GM12878 (cell line): Measurements from ENCODE around the gene C1orf115. TPM values are rescaled to one million over a fixed set of nuclear protein-coding genes. Genes with fewer than 3 reads are reported as not detected.

Experiments
- CEBPZ ChIP-seq: fragments of 150-350 bp; IDR thresholded peaks from 2 replicates; pipeline ENCODE4 v1.6.1; 2016; ENCODE audit warnings: low read depth, low read length
- CREM ChIP-seq: IDR thresholded peaks from 2 replicates; pipeline ENCODE4 v1.6.1; 2014; ENCODE audit warnings: antibody characterized with exemption, low read depth
- CUX1 ChIP-seq: IDR thresholded peaks from 2 replicates; pipeline ENCODE4 v1.6.1; 2012; ENCODE audit warnings: improper control_type of control experiment, low read depth, low read length; ENCODE audit not compliant: insufficient replicate concordance
- ETV6 ChIP-seq, 2 experiments: fragments of 450-650 bp in 1 of 2; IDR thresholded peaks in 1 of 2; conservative IDR thresholded peaks in 1 of 2; 2 replicates each; pipeline ENCODE4 v1.6.1; 2014; ENCODE audit warnings: antibody characterized with exemption in 1 of 2, borderline replicate concordance in 1 of 2, low read depth in 1 of 2, mild to moderate bottlenecking in 1 of 2, moderate library complexity in 1 of 2
- HDAC6 ChIP-seq: fragments of 200-600 bp; sonication (generic); IDR thresholded peaks from one replicate; pipeline ENCODE4 v1.8.0; 2017; ENCODE audit warnings: antibody characterized with exemption; ENCODE audit not compliant: unreplicated experiment
- IKZF2 ChIP-seq, 2 experiments: fragments of 450-650 bp; IDR thresholded peaks; 2 replicates each; pipeline ENCODE4 v1.6.1; 2017; ENCODE audit warnings: mild to moderate bottlenecking in 2 of 2, moderate library complexity in 2 of 2
- KAT2A ChIP-seq: conservative IDR thresholded peaks from 2 replicates; pipeline ENCODE4 v1.6.1; 2011; ENCODE audit warnings: low read depth, low read length; ENCODE audit not compliant: control insufficient read depth
- MEF2A ChIP-seq: IDR thresholded peaks from 2 replicates; pipeline ENCODE4 v1.6.1; 2011; ENCODE audit warnings: low read depth, mild to moderate bottlenecking, low read length, moderate library complexity; ENCODE audit not compliant: insufficient read depth
- MEF2B ChIP-seq: fragments of 450-650 bp; IDR thresholded peaks from 2 replicates; pipeline ENCODE4 v1.6.1; 2018; ENCODE audit warnings: mild to moderate bottlenecking, moderate library complexity; ENCODE audit not compliant: partially characterized antibody, poor library complexity, severe bottlenecking
- NKRF ChIP-seq: fragments of 450-650 bp; conservative IDR thresholded peaks from 2 replicates; pipeline ENCODE4 v1.6.1; 2017; ENCODE audit warnings: mild to moderate bottlenecking, moderate library complexity
- NR2C1 ChIP-seq: fragments of 450-650 bp; IDR thresholded peaks from 2 replicates; pipeline ENCODE4 v1.6.1; 2017; ENCODE audit warnings: antibody characterized with exemption, mild to moderate bottlenecking, moderate library complexity
- POLR2AphosphoS2 ChIP-seq: IDR thresholded peaks from 2 replicates; pipeline ENCODE4 v1.6.1; 2011; ENCODE audit warnings: low read depth, mild to moderate bottlenecking, low read length, improper control_type of control experiment, moderate library complexity
- RAD51 ChIP-seq: fragments of 450-650 bp; IDR thresholded peaks from 2 replicates; pipeline ENCODE4 v1.6.1; 2016; ENCODE audit warnings: moderate library complexity, mild to moderate bottlenecking, inconsistent platforms
- SP1 ChIP-seq: IDR thresholded peaks from one replicate; pipeline ENCODE4 v1.6.1; 2011; ENCODE audit warnings: low read depth, low read length
- TAF1 ChIP-seq: IDR thresholded peaks from 2 replicates; pipeline ENCODE4 v1.6.1; 2011; ENCODE audit warnings: mild to moderate bottlenecking, low read depth, low read length, borderline replicate concordance
- TCF3 ChIP-seq: IDR thresholded peaks from 2 replicates; pipeline ENCODE4 v1.6.1; 2012; ENCODE audit warnings: low read depth, mild to moderate bottlenecking, low read length, borderline replicate concordance; ENCODE audit not compliant: insufficient read depth
- USF1 ChIP-seq: IDR thresholded peaks from 2 replicates; pipeline ENCODE4 v1.6.1; 2011; ENCODE audit warnings: borderline replicate concordance, low read depth, mild to moderate bottlenecking, moderate library complexity, mixed read lengths, low read length; ENCODE audit not compliant: insufficient read depth; ENCODE audit errors: extremely low read length
- polyA plus RNA-seq, 11 experiments: library from polyadenylated mRNA; depleted of rRNA in 4 of 11; unstranded in 6 of 11; stranded (reverse) in 5 of 11; fragments of >200 nt; fragmentation: Nextera tagmentation in 4 of 11; fragmentation: Illumina TruSeq in 1 of 11; extraction: Ambion mirVana in 4 of 11; extraction: Trizol in 1 of 11; gene quantifications; 1 replicate in 1 of 11; 2 replicates in 10 of 11; pipeline versions ENCODE4 v1.2.1 to v1.2.3, GENCODE V29; 2011 to 2016; ENCODE audit warnings: inconsistent platforms in 2 of 11, missing spikeins in 2 of 11, low read depth in 1 of 11
- total RNA-seq, 4 experiments: library from RNA; depleted of rRNA in 3 of 4; stranded (reverse); fragments of >200 nt in 3 of 4; fragmentation: Illumina TruSeq in 1 of 4; extraction: Trizol in 1 of 4; gene quantifications; 2 replicates each; pipeline versions ENCODE4 v1.2.1 to v1.2.3, GENCODE V29; 2013 to 2021

C1orf115 gene
- total and polyA plus RNA-seq, 10 of the 15 experiments (the other 5 are each of a cell fraction or from before 2014, with no cell fraction given), result 0.52 to 5.0 (median 4.1) TPM

GRCh38 chr1:220711056-220711809, 21.1 kb downstream of the C1orf115 start (continued):
- TF ChIP-seq TCF3 (no peak), ETV6 (conservative IDR thresholded peaks at IDR 0.05 in 1 of 2, IDR thresholded peaks at IDR 0.05 in 1 of 2; ENCODE audit: borderline replicate concordance in 1 of 2, low read depth in 1 of 2) (no peak), RAD51 (no peak), IKZF2 (IDR thresholded peaks at IDR 0.05) (peak; percentile 68 to 70; a peak in 3 of 4 replicates), MEF2B (no peak), KAT2A (no peak), MEF2A (no peak), SP1 (no peak), USF1 (no peak), CREM (0 out of 2 replicates have a peak, but pooled peaks have one; percentile 28), HDAC6 (no peak), POLR2AphosphoS2 (no peak), CEBPZ (no peak), NR2C1 (no peak), TAF1 (no peak), CUX1 (no peak), NKRF (no peak)
